ENCODE results near the gene CTIF. TPM values are rescaled to one million over a fixed set of nuclear protein-coding genes. Genes with fewer than 3 reads are reported as not detected.

Gene CTIF
- total RNA-seq, 1 donor from 2014 or later, result 72.4 TPM

DNA sequence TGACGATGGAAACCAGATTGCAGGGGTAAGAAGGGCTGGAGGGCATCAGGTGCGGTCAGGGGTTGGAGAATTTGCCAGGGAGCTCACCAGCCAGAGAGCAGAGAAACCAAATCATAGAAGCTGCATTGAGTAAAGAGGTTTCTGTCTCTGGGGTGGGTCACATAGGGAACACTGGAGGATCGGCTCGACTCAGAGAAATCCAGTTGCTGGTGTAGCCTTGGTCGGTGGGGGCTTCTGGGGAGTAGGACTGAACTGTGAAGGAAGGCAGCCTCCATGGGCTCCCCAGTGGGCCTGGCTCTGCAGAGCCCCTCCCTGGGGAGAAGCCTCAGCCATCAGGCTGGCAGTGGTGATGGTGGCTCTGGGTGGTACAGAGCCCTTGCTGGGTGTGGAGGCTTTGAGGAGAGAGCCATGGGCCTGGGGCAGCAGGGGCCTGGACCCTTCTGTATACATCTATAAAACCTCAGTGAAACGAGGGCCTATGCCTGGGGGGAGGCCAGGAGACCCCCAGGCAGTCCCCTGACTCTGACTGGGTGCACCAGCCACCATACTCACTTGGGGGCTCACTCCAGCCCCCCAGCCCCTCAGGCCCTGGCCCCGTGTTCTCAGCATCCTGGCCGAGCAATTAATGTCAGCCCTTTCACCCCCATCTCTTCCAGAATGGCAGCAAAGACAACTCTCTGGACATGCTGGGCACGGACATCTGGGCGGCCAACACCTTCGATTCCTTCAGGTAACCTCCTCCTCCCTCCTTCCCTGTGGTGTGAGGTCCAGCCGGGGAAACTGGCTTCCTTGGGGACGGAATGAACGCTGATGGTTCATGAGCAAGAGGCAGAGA lies 124.5 kb downstream of the CTIF start:
- no peak for TF ChIP-seq CTCF (IDR thresholded peaks at IDR 0.05)
- Histone ChIP-seq H3K9me3 (no peaks in the 10 kb centered on the region), H3K27me3 (no peaks in the 10 kb centered on the region), H3K4me1 (peaks cover 19% of the 10 kb centered on the region), H3K36me3 (no peaks in the 10 kb centered on the region), H3K27ac (no peak overlapping the region), H3K4me3 (no peak overlapping the region)
- DNase-seq, result peak; percentile 29
- ATAC-seq, result no peak
- intact Hi-C loops (cut with DNase I), result no loop called here

DNA sequence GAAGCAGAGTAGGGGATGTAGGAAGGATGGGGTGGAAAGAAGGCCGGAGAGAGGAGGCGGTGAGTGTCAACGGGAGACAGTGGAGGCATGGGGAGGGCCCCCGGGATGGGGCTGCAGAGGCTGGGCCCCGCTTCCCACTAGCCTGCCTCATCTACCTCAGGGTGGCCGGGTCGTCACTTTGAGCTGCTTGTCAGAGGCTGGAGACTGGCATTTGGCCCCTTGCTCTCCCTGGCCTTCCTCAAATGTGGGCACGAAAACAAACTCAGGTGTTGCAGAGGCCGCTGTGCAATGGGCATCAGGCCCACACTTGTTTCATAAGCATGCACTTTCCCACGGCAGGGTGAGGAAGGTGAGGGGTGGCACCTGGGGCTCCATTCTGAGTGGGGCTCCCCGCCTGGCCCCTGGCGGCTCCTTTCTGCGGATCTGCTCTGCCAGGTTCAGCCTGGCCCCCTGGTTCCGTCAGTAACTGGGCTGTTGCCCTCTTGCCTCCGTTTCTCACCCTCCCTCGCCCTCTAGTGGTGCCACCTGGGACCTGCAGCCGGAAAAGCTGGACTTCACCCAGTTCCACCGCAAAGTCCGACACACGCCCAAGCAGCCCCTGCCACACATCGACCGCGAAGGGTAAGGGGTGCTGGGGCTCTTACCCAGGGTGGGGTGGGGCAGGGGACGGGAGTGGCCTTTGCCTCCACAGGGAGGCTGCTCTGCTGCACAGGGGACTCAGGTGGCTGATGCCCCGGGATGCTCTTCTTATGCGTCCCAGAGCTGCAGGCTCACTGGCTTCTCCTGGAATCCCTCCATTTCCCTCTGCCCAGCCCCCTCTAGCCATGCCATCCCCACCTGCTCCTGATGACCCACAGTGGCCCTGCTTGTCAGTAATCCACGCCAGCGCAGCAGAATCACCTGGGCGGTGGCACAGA lies 125.4 kb downstream of the CTIF start:
- Histone ChIP-seq H3K27me3 (no peaks in the 10 kb centered on the region), H3K27ac (no peak overlapping the region), H3K4me1 (peaks cover 19% of the 10 kb centered on the region), H3K36me3 (no peaks in the 10 kb centered on the region), H3K4me3 (no peak overlapping the region), H3K9me3 (no peaks in the 10 kb centered on the region)
- ATAC-seq (peak; percentile 83), DNase-seq (peak; percentile 87)
- peak; percentile 82 for TF ChIP-seq CTCF (IDR thresholded peaks at IDR 0.05)
- intact Hi-C loops (cut with DNase I), result loop anchor here (2.0 kb wide), 1 partner anchor 189 kb away; no protein-coding TSS in a partner anchor

DNA sequence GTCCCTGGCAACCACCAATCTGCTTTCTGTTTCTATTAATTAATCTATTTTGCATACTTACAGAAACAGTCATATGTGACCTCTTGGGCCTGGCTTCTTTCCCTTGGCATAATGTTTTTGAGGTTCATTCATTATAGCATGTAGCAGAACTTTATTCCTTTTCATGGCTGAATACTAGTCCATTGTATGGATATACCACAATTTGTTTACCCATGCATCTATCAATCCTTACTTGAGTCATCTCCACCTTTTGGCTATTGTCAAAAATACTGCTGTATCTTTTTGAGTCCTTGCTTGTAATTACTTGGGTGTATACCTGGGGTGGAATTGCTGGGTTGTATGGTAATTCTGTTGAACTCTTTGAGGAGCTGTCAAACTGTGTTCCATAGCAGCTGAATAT lies 126.8 kb downstream of the CTIF start:
- no peak for TF ChIP-seq CTCF (IDR thresholded peaks at IDR 0.05)
- intact Hi-C loops (cut with DNase I), result loop anchor here (2.0 kb wide), 1 partner anchor 191 kb away; no protein-coding TSS in a partner anchor

DNA sequence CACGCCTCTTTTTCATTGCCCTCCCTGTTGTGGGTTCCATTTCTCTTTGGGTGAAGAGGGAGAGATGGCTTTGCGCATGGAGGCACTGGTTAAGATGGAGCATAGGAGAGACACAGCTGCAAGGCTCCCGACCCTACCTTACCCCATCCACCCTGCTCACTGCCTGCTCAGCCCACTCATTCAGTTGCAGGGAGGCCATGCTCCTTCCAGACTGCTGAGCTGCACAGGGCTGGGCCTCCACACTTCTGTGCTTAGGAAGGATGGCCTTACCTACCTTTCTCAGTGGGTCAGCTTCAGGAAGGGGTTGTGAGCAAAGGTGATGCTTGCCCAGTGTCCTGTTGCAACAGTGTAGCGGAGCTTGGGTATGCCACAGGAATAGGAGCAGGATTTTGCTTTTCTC lies 127.8 kb downstream of the CTIF start:
- Histone ChIP-seq H3K4me1 (peaks cover 19% of the 10 kb centered on the region), H3K4me3 (no peak overlapping the region), H3K36me3 (no peaks in the 10 kb centered on the region), H3K9me3 (no peaks in the 10 kb centered on the region), H3K27ac (no peak overlapping the region), H3K27me3 (no peaks in the 10 kb centered on the region)
- TF ChIP-seq CTCF (IDR thresholded peaks at IDR 0.05), result no peak
- DNase-seq (peak; percentile 55), ATAC-seq (no peak)
- intact Hi-C loops (cut with DNase I), result no loop called here

More for the DNA sequence above, 126.8 kb downstream of the CTIF start:
- H3K27me3 ChIP-seq, result no peaks in the 10 kb centered on the region
- no peak overlapping the region for H3K4me3 ChIP-seq
- H3K4me1 ChIP-seq, result peaks cover 19% of the 10 kb centered on the region
- ATAC-seq (no peak), DNase-seq (no peak)
- H3K36me3 ChIP-seq, result no peaks in the 10 kb centered on the region
- H3K9me3 ChIP-seq, result no peaks in the 10 kb centered on the region
- no peak overlapping the region for H3K27ac ChIP-seq

- H3K4me1 ChIP-seq, result peaks cover 10% of the 10 kb centered on the region
- ATAC-seq (no peak), DNase-seq (peak; percentile 43)
- H3K4me3 ChIP-seq, result no peak overlapping the region
- H3K9me3 ChIP-seq, result no peaks in the 10 kb centered on the region
- no peak overlapping the region for H3K27ac ChIP-seq
- no peaks in the 10 kb centered on the region for H3K27me3 ChIP-seq
- no peak for TF ChIP-seq CTCF (IDR thresholded peaks at IDR 0.05)
- no peaks in the 10 kb centered on the region for H3K36me3 ChIP-seq
- intact Hi-C loops (cut with DNase I), result no loop called here
Observed at GRCh38 chr18:48667276-48668254, 128.7 kb downstream of the CTIF start.

Measured in upper lobe of right lung (tissue), 1 donor.